H9 (cell line): Measurements from ENCODE around the gene TANK. TPM values are rescaled to one million over a fixed set of nuclear protein-coding genes. Genes with fewer than 3 reads are reported as not detected.

Experiments
- DNase-seq: peaks from one replicate; pipeline ENCODE4 v3.0.0-alpha.2; 2017
- H2AFZ ChIP-seq: one replicate; pipeline ENCODE4 v1.6.1; 2013; ENCODE audit warnings: mild to moderate bottlenecking, low read length, control low read depth, moderate library complexity
- H2AK5ac ChIP-seq: 2 replicates; pipeline ENCODE4 v1.6.1; 2013; ENCODE audit warnings: low read length, control low read depth, mixed read lengths; ENCODE audit not compliant: insufficient read length
- H2BK120ac ChIP-seq: one replicate; pipeline ENCODE4 v1.6.1; 2013; ENCODE audit warnings: low read depth, mild to moderate bottlenecking, low read length, control low read depth, inconsistent platforms; ENCODE audit not compliant: poor library complexity, severe bottlenecking
- H2BK12ac ChIP-seq: 2 replicates; pipeline ENCODE4 v1.6.1; 2013; ENCODE audit warnings: low read length, control low read depth, mixed read lengths, low read depth; ENCODE audit not compliant: insufficient read length
- H2BK15ac ChIP-seq: 2 replicates; pipeline ENCODE4 v1.6.1; 2013; ENCODE audit warnings: low read depth, low read length, control low read depth
- H2BK20ac ChIP-seq: one replicate; pipeline ENCODE4 v1.6.1; 2013; ENCODE audit warnings: low read depth, mild to moderate bottlenecking, low read length, control low read depth, inconsistent platforms; ENCODE audit not compliant: poor library complexity, severe bottlenecking
- H2BK5ac ChIP-seq: 2 replicates; pipeline ENCODE4 v1.6.1; 2013; ENCODE audit warnings: low read length, control low read depth, mixed read lengths; ENCODE audit not compliant: insufficient read length
- H3K14ac ChIP-seq: 2 replicates; pipeline ENCODE4 v1.6.1; 2013; ENCODE audit warnings: low read length, control low read depth; ENCODE audit not compliant: insufficient read depth
- H3K18ac ChIP-seq: 2 replicates; pipeline ENCODE4 v1.6.1; 2013; ENCODE audit warnings: low read depth, mild to moderate bottlenecking, mixed read lengths, low read length, control low read depth; ENCODE audit not compliant: insufficient read length
- H3K23ac ChIP-seq: 2 replicates; pipeline ENCODE4 v1.6.1; 2013; ENCODE audit warnings: low read length, control low read depth, mixed read lengths, low read depth; ENCODE audit not compliant: insufficient read length
- H3K23me2 ChIP-seq: 2 replicates; pipeline ENCODE4 v1.6.1; 2013; ENCODE audit warnings: low read depth, mild to moderate bottlenecking, mixed read lengths, low read length, control low read depth; ENCODE audit not compliant: insufficient read length, poor library complexity, severe bottlenecking
- H3K27ac ChIP-seq: 2 replicates; pipeline ENCODE4 v1.5.1; 2013; ENCODE audit warnings: low read length, control low read depth, mixed read lengths, low read depth; ENCODE audit not compliant: insufficient read length
- H3K27me3 ChIP-seq: 2 replicates; pipeline ENCODE4 v1.6.1; 2013; ENCODE audit warnings: low read length, control low read depth, inconsistent platforms; ENCODE audit not compliant: insufficient read depth
- H3K4ac ChIP-seq: 2 replicates; pipeline ENCODE4 v1.6.1; 2013; ENCODE audit warnings: low read depth, mild to moderate bottlenecking, control low read depth, inconsistent platforms, low read length, moderate library complexity
- H3K4me1 ChIP-seq: 2 replicates; pipeline ENCODE4 v1.6.1; 2013; ENCODE audit warnings: low read length, control low read depth, inconsistent platforms; ENCODE audit not compliant: insufficient read depth
- H3K4me2 ChIP-seq: 2 replicates; pipeline ENCODE4 v1.6.1; 2013; ENCODE audit warnings: low read length, control low read depth, mixed read lengths; ENCODE audit not compliant: insufficient read length, insufficient read depth
- H3K56ac ChIP-seq: 2 replicates; pipeline ENCODE4 v1.6.1; 2013; ENCODE audit warnings: low read depth, mild to moderate bottlenecking, mixed read lengths, low read length, control low read depth; ENCODE audit not compliant: insufficient read length
- H3K79me1 ChIP-seq: 2 replicates; pipeline ENCODE4 v1.6.1; 2013; ENCODE audit warnings: low read depth, mild to moderate bottlenecking, moderate library complexity, low read length, control low read depth, inconsistent platforms; ENCODE audit not compliant: insufficient read depth, poor library complexity, severe bottlenecking
- H3K79me2 ChIP-seq: 2 replicates; pipeline ENCODE4 v1.6.1; 2013; ENCODE audit warnings: low read length, control low read depth, inconsistent platforms; ENCODE audit not compliant: insufficient read depth
- H3K9ac ChIP-seq: 2 replicates; pipeline ENCODE4 v1.6.1; 2013; ENCODE audit warnings: low read length, control low read depth, mixed read lengths; ENCODE audit not compliant: insufficient read length; ENCODE audit errors: extremely low read depth
- H3K9me3 ChIP-seq: one replicate; pipeline ENCODE4 v1.6.1; 2013; ENCODE audit warnings: low read depth, low read length, inconsistent platforms; ENCODE audit not compliant: control insufficient read depth
- H3T11ph ChIP-seq: one replicate; pipeline ENCODE4 v1.6.1; 2013; ENCODE audit warnings: mild to moderate bottlenecking, low read length, control low read depth, inconsistent platforms
- H4K20me1 ChIP-seq: one replicate; pipeline ENCODE4 v1.6.1; 2013; ENCODE audit not compliant: control insufficient read depth, insufficient read length, insufficient read depth
- H4K5ac ChIP-seq: 2 replicates; pipeline ENCODE4 v1.6.1; 2013; ENCODE audit warnings: low read depth, mild to moderate bottlenecking, mixed read lengths, low read length, control low read depth; ENCODE audit not compliant: insufficient read length
- H4K8ac ChIP-seq: replicated peaks from 2 replicates; pipeline ENCODE4 v1.6.1; 2013; ENCODE audit warnings: low read length, control low read depth, mixed read lengths, low read depth; ENCODE audit not compliant: insufficient read length
- H4K91ac ChIP-seq: 2 replicates; pipeline ENCODE4 v1.6.1; 2013; ENCODE audit warnings: low read depth, mild to moderate bottlenecking, moderate library complexity, mixed read lengths, low read length, control low read depth; ENCODE audit not compliant: insufficient read length
- H3K27ac Mint-ChIP-seq, 3 experiments: 2 replicates in 2 of 3; 3 replicates in 1 of 3; pipeline ENCODE4 v1.8.0; 2020 to 2021; ENCODE audit warnings: mixed read lengths in 3 of 3, mild to moderate bottlenecking in 1 of 3, moderate library complexity in 1 of 3
- H3K27me3 Mint-ChIP-seq: 2 replicates; pipeline ENCODE4 v1.8.0; 2021; ENCODE audit warnings: low read depth, mild to moderate bottlenecking, moderate library complexity, mixed read lengths
- H3K36me3 Mint-ChIP-seq, 3 experiments: 2 replicates in 2 of 3; 3 replicates in 1 of 3; pipeline ENCODE4 v1.8.0; 2020 to 2021; ENCODE audit warnings: low read depth in 3 of 3, mixed read lengths in 3 of 3; ENCODE audit not compliant: insufficient read depth in 1 of 3
- H3K4me1 Mint-ChIP-seq, 2 experiments: 2 replicates each; pipeline ENCODE4 v1.8.0; 2020; ENCODE audit warnings: mixed read lengths in 2 of 2
- H3K4me3 Mint-ChIP-seq, 2 experiments: 2 replicates in 1 of 2; 3 replicates in 1 of 2; pipeline ENCODE4 v1.8.0; 2020 to 2021; ENCODE audit warnings: mild to moderate bottlenecking in 2 of 2, mixed read lengths in 2 of 2, moderate library complexity in 1 of 2
- H3K9me3 Mint-ChIP-seq, 2 experiments: 2 replicates in 1 of 2; 3 replicates in 1 of 2; pipeline ENCODE4 v1.8.0; 2020; ENCODE audit warnings: mild to moderate bottlenecking in 2 of 2, mixed read lengths in 2 of 2, moderate library complexity in 1 of 2
- CTCF ChIP-seq: fragments of 200-600 bp; sonication (generic); conservative IDR thresholded peaks from 3 replicates; pipeline ENCODE4 v1.8.0; 2021; ENCODE audit warnings: antibody characterized with exemption, mild to moderate bottlenecking
- WGBS: extraction: QIAGEN DNeasy Blood & Tissue Kit; methylation state at CpG from one replicate; pipeline ENCODE4 v1.1.7; 2013; ENCODE audit warnings: missing lambda C conversion rate, low lambda C conversion rate, mixed read lengths; ENCODE audit not compliant: insufficient read length; ENCODE audit errors: extremely low coverage; 5-methylcytosine and 5-hydroxymethylcytosine counted together
- total RNA-seq: library from RNA; stranded (reverse); gene quantifications from 2 replicates; pipeline ENCODE4 v1.2.1, GENCODE V29; 2021

TANK gene
- total RNA-seq, 1 experiment from 2014 or later, result 23.9 TPM

DNA sequence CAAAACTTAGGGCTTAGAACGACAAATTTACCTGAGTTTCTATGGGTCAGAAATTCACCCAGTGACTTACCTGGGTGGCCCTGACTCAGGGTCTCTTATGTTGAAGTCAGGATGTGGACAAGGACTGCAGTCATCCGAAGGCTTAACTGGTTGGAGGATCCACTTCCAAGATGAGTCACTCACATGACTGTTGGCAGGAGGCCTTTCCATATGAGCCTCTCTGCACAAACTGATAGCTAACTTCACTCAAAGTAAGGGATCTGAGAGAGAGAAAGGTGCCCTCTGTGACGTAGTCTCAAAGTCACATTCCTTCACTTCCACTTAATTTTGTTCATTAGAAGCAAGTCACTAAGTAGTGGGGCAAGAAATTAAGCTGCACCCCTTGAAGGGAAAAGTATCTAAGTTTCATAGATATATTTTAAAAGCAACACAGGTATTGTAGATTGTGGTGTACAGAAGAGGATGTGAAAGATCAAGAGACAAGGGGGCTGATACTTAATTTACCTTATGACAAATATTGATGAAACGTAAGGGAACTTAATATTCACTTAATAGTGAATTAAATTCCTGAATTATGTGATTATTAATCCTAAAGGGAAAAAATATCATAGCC is 48.4 kb downstream of the TANK start:
- no peak overlapping the region for H3K18ac ChIP-seq
- H3K14ac ChIP-seq, result no peak overlapping the region
- H3K4me2 ChIP-seq, result no peak overlapping the region
- no peak for TF ChIP-seq CTCF
- H4K5ac ChIP-seq, result no peak overlapping the region
- no peaks in the 10 kb centered on the region for H3K23me2 ChIP-seq
- H3K9ac ChIP-seq, result no peak overlapping the region
- no peak overlapping the region for H2AFZ ChIP-seq
- no peaks in the 10 kb centered on the region for H4K20me1 ChIP-seq
- Mint-ChIP-seq H3K4me3 (no peak overlapping the region), H3K27ac (peak overlapping the region in 1 of 3 experiments; percentile 71; a peak in 2 of 7 replicates), H3K4me1 (peaks cover 4 to 6% of the 10 kb centered on the region in 2 experiments), H3K27me3 (no peaks in the 10 kb centered on the region), H3K9me3 (no peaks in the 10 kb centered on the region), H3K36me3 (peaks cover 0 to 13% (median 9%) of the 10 kb centered on the region in 3 experiments; a peak in 5 of 7 replicates)
- H2BK20ac ChIP-seq, result no peak overlapping the region
- no peak overlapping the region for H2BK120ac ChIP-seq
- peak; percentile 27 for DNase-seq
- no peak overlapping the region for H2BK5ac ChIP-seq
- H3K4me1 ChIP-seq, result no peaks in the 10 kb centered on the region
- H3K23ac ChIP-seq, result no peak overlapping the region
- H3K4ac ChIP-seq, result no peak overlapping the region
- WGBS, result no CpG with 5 or more reads among the region's 4 CpGs
- H2BK12ac ChIP-seq, result no peak overlapping the region
- no peak overlapping the region for H2BK15ac ChIP-seq
- H3K56ac ChIP-seq, result no peak overlapping the region
- no peaks in the 10 kb centered on the region for H3K27me3 ChIP-seq
- H4K8ac ChIP-seq, result no peak overlapping the region
- H3K27ac ChIP-seq, result no peak overlapping the region
- H3K79me1 ChIP-seq, result no peaks in the 10 kb centered on the region
- H3K9me3 ChIP-seq, result no peaks in the 10 kb centered on the region
- no peak overlapping the region for H2AK5ac ChIP-seq
- H3K79me2 ChIP-seq, result no peaks in the 10 kb centered on the region
- H3T11ph ChIP-seq, result no peak overlapping the region
- no peak overlapping the region for H4K91ac ChIP-seq
